Adrenal gland (tissue), 12 donors: ENCODE measurements around the gene PSMG2. TPM values are rescaled to one million over a fixed set of nuclear protein-coding genes. Genes with fewer than 3 reads are reported as not detected.

ENCODE experiments used
- DNase-seq, 7 donors: peaks; one replicate each; pipeline ENCODE4 v3.0.0-alpha.2; 2019 to 2020
- H3K27ac ChIP-seq, 5 donors: fragments of 200-600 bp; sonication (generic) in 4 of 5; 1 replicate in 3 of 5; 2 replicates in 2 of 5; pipeline versions ENCODE4 v1.5.1 to v1.8.0; 2016 to 2020; ENCODE audit warnings: mild to moderate bottlenecking in 1 of 5
- H3K27me3 ChIP-seq: fragments of 200-600 bp; 2 replicates; pipeline ENCODE4 v1.8.0; 2021
- H3K36me3 ChIP-seq, 2 donors: fragments of 200-600 bp; replicated peaks in 1 of 2; 1 replicate in 1 of 2; 2 replicates in 1 of 2; pipeline versions ENCODE4 v1.5.1 to v1.8.0; 2018 to 2022
- H3K4me1 ChIP-seq, 2 donors: fragments of 200-600 bp; replicated peaks in 1 of 2; 1 replicate in 1 of 2; 2 replicates in 1 of 2; pipeline versions ENCODE4 v1.5.1 to v1.8.0; 2018 to 2021
- H3K4me3 ChIP-seq, 4 donors: fragments of 200-600 bp; sonication (generic) in 3 of 4; one replicate each; pipeline ENCODE4 v1.5.1; 2016 to 2018
- H3K9me3 ChIP-seq, 3 donors: fragments of 200-600 bp; sonication (generic) in 1 of 3; replicated peaks in 1 of 3; 1 replicate in 2 of 3; 2 replicates in 1 of 3; pipeline versions ENCODE4 v1.5.1 to v1.8.0; 2016 to 2021
- POLR2A ChIP-seq, 2 donors: fragments of 450-650 bp; IDR thresholded peaks; one replicate each; pipeline ENCODE4 v1.6.1; 2017; ENCODE audit warnings: antibody characterized with exemption in 2 of 2, mild to moderate bottlenecking in 2 of 2, moderate library complexity in 1 of 2
- WGBS, 4 donors: extraction: QIAGEN DNeasy Blood & Tissue Kit in 2 of 4; methylation state at CpG; one replicate each; pipeline versions ENCODE4 v1.1.5 to v1.1.7; 2013 to 2017; 5-methylcytosine and 5-hydroxymethylcytosine counted together
- intact Hi-C, 2 donors: fragments of 100-400 bp; cut with DNase I; formaldehyde crosslinking; loops; one replicate each; pipeline versions ENCODE4 v1.14.1 to v1.15.0; 2022 to 2023
- polyA plus RNA-seq, 3 donors: library from polyadenylated mRNA; stranded (reverse); fragments of 200-250 nt in 2 of 3; fragments of 350-450 nt in 1 of 3; fragmentation: Illumina TruSeq in 1 of 3; extraction: RNeasy Lipid Tissue Mini Kit (QIAGEN cat#74804) in 1 of 3; gene quantifications; one replicate each; pipeline ENCODE4 v1.2.3, GENCODE V29; 2013 to 2014
- total RNA-seq, 9 donors: library from RNA; depleted of rRNA in 4 of 9; stranded (reverse); fragments of >200 nt in 4 of 9; fragments of 120-200 nt in 1 of 9; fragmentation: NEBNext Ultra II Directional in 1 of 9; extraction: Animal tissue kit (Norgen Biotek cat#: 25700) in 1 of 9; gene quantifications; one replicate each; pipeline versions ENCODE4 v1.1.0 to v1.2.4, GENCODE V29; 2013 to 2023
- TF ChIP-seq, protein P1 (sequence below), 6 experiments: fragments of 450-650 bp in 4 of 6; fragments of 200-600 bp in 2 of 6; sonication (generic) in 1 of 6; IDR thresholded peaks; 1 replicate in 5 of 6; 2 replicates in 1 of 6; pipeline versions ENCODE4 v1.5.1 to v1.8.0; 2016 to 2021; ENCODE audit warnings: antibody characterized with exemption in 6 of 6, mild to moderate bottlenecking in 2 of 6, moderate library complexity in 1 of 6
- donor health status: healthy with polysubstance abuse.
- donor health status: Bipolar disorder and iron deficiency.
- donor health status: DM: yes; HTN: yes; CAD: no.
- donor health status: DM: no; HTN: no; CAD: no.
- donor health status: DM: no; HTN: no; CAD: no.
- donor health status: DM: yes; HTN: yes; CAD: no.

The PSMG2 gene
- total and polyA plus RNA-seq, 12 donors, result 54.9 to 99.9 (median 86.0) TPM

DNA sequence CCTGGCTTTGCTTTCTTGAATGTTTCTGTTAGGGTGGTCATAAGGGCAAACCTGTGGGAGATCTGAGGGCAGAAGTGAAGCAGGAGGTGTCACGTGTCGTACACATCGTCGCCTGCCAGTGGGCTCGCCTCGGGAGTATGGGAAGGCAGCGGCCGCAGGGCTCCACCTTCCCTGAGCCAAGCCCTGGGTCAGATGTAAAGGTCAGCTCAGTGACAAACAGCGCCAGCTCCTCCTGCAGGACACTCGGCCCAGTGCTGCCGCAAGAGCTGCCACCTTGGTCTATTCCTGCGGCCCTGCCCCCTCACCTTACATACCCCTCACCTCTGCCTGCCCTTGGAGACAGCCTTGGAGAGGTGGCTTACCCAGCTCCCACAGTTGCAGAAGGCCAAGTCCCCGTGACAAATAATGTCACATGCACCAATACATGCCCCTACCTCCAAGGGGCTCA, 64.2 kb downstream of the PSMG2 start:
- no peaks in the 10 kb centered on the region for H3K9me3 ChIP-seq
- no peak overlapping the region for H3K4me3 ChIP-seq
- peak in 3 of 7 donors; percentile 16 to 38 (median 23) for DNase-seq
- intact Hi-C loops, result no loop called here
- no peaks in the 10 kb centered on the region for H3K4me1 ChIP-seq
- H3K36me3 ChIP-seq, result no peaks in the 10 kb centered on the region
- WGBS, 4 donors, result 36 to 57% (median 45%) methylated on average over 9 to 13 of the region's 13 CpGs
- H3K27ac ChIP-seq, result no peak overlapping the region
- TF ChIP-seq POLR2A (IDR thresholded peaks at IDR 0.05), result no peak
- TF ChIP-seq, protein P1, sequence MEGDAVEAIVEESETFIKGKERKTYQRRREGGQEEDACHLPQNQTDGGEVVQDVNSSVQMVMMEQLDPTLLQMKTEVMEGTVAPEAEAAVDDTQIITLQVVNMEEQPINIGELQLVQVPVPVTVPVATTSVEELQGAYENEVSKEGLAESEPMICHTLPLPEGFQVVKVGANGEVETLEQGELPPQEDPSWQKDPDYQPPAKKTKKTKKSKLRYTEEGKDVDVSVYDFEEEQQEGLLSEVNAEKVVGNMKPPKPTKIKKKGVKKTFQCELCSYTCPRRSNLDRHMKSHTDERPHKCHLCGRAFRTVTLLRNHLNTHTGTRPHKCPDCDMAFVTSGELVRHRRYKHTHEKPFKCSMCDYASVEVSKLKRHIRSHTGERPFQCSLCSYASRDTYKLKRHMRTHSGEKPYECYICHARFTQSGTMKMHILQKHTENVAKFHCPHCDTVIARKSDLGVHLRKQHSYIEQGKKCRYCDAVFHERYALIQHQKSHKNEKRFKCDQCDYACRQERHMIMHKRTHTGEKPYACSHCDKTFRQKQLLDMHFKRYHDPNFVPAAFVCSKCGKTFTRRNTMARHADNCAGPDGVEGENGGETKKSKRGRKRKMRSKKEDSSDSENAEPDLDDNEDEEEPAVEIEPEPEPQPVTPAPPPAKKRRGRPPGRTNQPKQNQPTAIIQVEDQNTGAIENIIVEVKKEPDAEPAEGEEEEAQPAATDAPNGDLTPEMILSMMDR (IDR thresholded peaks at IDR 0.05), result peak in 3 of 6 experiments; percentile 12 to 19 (median 17)
- H3K27me3 ChIP-seq, result no peaks in the 10 kb centered on the region

DNA sequence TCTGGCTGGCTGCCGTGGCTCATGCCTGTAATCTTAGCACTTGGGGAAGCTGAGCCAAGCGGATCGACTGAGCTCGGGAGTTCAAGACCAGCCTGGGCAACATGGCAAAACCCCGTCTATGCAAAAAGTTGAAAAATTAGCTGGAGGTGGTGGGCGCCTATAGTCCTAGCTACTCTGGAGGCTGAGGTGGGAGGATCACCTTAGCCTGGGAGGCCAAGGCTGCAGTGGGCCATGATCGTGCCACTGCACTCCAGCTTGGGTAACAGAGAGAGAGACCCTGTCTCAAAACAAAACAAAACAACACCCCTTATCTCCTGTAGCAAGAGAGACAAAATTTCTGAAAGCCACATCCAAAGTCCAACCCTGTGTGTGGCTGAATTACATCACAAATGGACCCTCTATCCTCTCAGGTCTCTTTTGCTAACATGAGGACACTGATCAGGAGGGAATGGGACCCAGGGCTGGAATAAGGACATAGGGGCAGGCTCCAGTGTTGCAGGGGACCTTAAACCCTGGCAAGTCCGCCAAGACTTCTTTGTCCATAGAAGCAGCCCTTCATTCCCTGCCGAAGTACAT, 64.8 kb downstream of the PSMG2 start:
- Histone ChIP-seq H3K36me3 (no peaks in the 10 kb centered on the region), H3K9me3 (no peaks in the 10 kb centered on the region), H3K27ac (no peak overlapping the region), H3K27me3 (no peaks in the 10 kb centered on the region), H3K4me3 (no peak overlapping the region), H3K4me1 (no peaks in the 10 kb centered on the region)
- intact Hi-C loops, result no loop called here
- 85 to 91% (median 90%) methylated on average over 8 to 9 of the region's 9 CpGs for WGBS, 4 donors
- TF ChIP-seq POLR2A (IDR thresholded peaks at IDR 0.05), result no peak
- TF ChIP-seq, protein P1 (IDR thresholded peaks at IDR 0.05), result no peak
- no peak for DNase-seq

DNA sequence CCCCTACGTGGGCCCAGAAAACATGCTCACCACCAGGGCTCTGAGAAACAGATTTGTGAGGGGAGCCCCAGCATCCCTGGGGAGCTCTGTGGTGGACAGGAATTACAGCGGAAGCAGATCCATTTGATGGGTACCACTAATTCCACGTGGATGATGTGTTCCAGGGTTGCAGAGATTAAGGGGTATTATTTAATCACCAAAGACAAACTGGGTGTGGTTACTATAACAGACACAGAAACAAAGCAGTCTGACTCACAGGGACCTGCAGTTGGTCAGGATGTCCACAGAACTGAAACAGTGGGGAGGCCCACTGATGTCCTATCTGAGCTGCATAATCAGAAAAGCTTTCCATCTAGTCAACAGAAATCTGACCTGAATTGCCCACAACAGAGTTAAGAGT, 65.8 kb downstream of the PSMG2 start:
- no peak overlapping the region for H3K4me3 ChIP-seq
- WGBS, 4 donors, result 81 to 87% (median 85%) methylated on average over 3 of the region's 3 CpGs
- H3K4me1 ChIP-seq, result no peaks in the 10 kb centered on the region
- H3K36me3 ChIP-seq, result no peaks in the 10 kb centered on the region
- DNase-seq, result peak in 1 of 7 donors; percentile 33
- no peaks in the 10 kb centered on the region for H3K27me3 ChIP-seq
- TF ChIP-seq, protein P1 (IDR thresholded peaks at IDR 0.05), result no peak
- TF ChIP-seq POLR2A (IDR thresholded peaks at IDR 0.05), result no peak
- H3K9me3 ChIP-seq, result no peaks in the 10 kb centered on the region
- H3K27ac ChIP-seq, result no peak overlapping the region
- intact Hi-C loops, result no loop called here

DNA sequence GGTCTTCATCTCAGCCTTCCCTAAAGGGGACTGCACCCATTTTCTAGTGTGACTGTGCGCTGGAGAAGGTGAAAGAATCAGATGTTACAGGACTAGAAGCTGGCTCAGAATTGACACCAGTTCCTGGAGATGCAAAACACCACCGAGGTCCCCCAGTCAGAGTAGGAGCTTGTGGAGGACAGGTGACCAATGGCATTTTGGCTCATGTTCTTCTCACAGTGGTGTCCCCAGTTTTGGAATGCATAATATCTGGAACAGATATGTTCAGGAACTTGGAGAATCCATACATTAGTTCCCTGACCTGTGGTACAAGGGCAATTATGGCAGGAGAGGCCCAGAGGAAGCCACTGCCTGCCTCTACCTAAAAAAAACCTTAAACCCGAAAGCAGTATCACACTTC, 66.3 kb downstream of the PSMG2 start:
- intact Hi-C loops, result no loop called here
- TF ChIP-seq POLR2A (IDR thresholded peaks at IDR 0.05), result no peak
- TF ChIP-seq, protein P1 (IDR thresholded peaks at IDR 0.05), result no peak
- Histone ChIP-seq H3K36me3 (no peaks in the 10 kb centered on the region), H3K4me1 (no peaks in the 10 kb centered on the region), H3K27me3 (no peaks in the 10 kb centered on the region), H3K4me3 (no peak overlapping the region), H3K27ac (no peak overlapping the region), H3K9me3 (no peaks in the 10 kb centered on the region)
- DNase-seq, result peak in 1 of 7 donors; percentile 4
- 79 to 91% (median 88%) methylated on average over 3 of the region's 3 CpGs for WGBS, 4 donors
